WTC11 (cell line): ENCODE measurements around the gene TMEM259. TPM values are rescaled to one million over a fixed set of nuclear protein-coding genes. Genes with fewer than 3 reads are reported as not detected.
A peak's percentile ranks its signal among the peaks of the same experiment; 100 is the strongest.

Source experiments
- ATAC-seq: fragments of 200-7000 bp; cut with Tn5 transposase; 2 replicates; pipeline ENCODE4 v1.10.0; 2021; ENCODE audit warnings: mild to moderate bottlenecking, moderate library complexity
- CTCF ChIA-PET: fragments of 300-600 bp; sonication (Branson Sonifier 250); formaldehyde crosslinking; loops from one replicate; lab custom pipeline; 2021; ENCODE audit warnings: antibody characterized with exemption; lab: Charles Lee
- POLR2A ChIA-PET: fragments of 350-600 bp; sonication (Branson Sonifier 250); formaldehyde crosslinking; loops from one replicate; lab custom pipeline; 2021; ENCODE audit warnings: antibody characterized with exemption; lab: Charles Lee
- DNase-seq: peaks from one replicate; pipeline ENCODE4 v3.0.0; 2021; ENCODE audit warnings: low spot score
- H3K27ac Mint-ChIP-seq: 2 replicates; pipeline ENCODE4 v1.8.0; 2021; ENCODE audit warnings: mixed read lengths
- H3K27me3 Mint-ChIP-seq: 2 replicates; pipeline ENCODE4 v1.8.0; 2021; ENCODE audit warnings: low read depth, mild to moderate bottlenecking, moderate library complexity, mixed read lengths
- H3K36me3 Mint-ChIP-seq: 2 replicates; pipeline ENCODE4 v1.8.0; 2021; ENCODE audit warnings: mixed read lengths
- H3K4me1 Mint-ChIP-seq: 2 replicates; pipeline ENCODE4 v1.8.0; 2022; ENCODE audit warnings: mixed read lengths
- H3K4me3 Mint-ChIP-seq: 2 replicates; pipeline ENCODE4 v1.8.0; 2021; ENCODE audit warnings: mild to moderate bottlenecking, moderate library complexity, mixed read lengths
- H3K9me3 Mint-ChIP-seq: 2 replicates; pipeline ENCODE4 v1.8.0; 2021; ENCODE audit warnings: mixed read lengths
- ATF3 ChIP-seq: sonication (generic); formaldehyde crosslinking; conservative IDR thresholded peaks from 2 replicates; pipeline ENCODE4 v1.8.1; 2022; ENCODE audit warnings: mild to moderate bottlenecking, missing genetic modification reagents
- CREM ChIP-seq: sonication (generic); formaldehyde crosslinking; IDR thresholded peaks from 2 replicates; pipeline ENCODE4 v1.8.1; 2022; ENCODE audit warnings: mild to moderate bottlenecking, missing genetic modification reagents, moderate library complexity
- FOXK1 ChIP-seq: sonication (generic); formaldehyde crosslinking; IDR thresholded peaks from 2 replicates; pipeline ENCODE4 v1.8.0; 2022; ENCODE audit warnings: mild to moderate bottlenecking, moderate library complexity, missing genetic modification reagents
- NFE2L1 ChIP-seq: sonication (generic); formaldehyde crosslinking; IDR thresholded peaks from 2 replicates; pipeline ENCODE4 v1.8.1; 2023; ENCODE audit warnings: missing genetic modification reagents
- PRDM15 ChIP-seq: sonication (generic); formaldehyde crosslinking; IDR thresholded peaks from 2 replicates; pipeline ENCODE4 v1.8.0; 2022; ENCODE audit warnings: missing genetic modification reagents
- PRRX2 ChIP-seq: fragments of 250-450 bp; sonication (Bioruptor Pico); IDR thresholded peaks from 2 replicates; pipeline ENCODE4 v1.8.0; 2021; ENCODE audit warnings: mild to moderate bottlenecking
- TEAD1 ChIP-seq: sonication (generic); formaldehyde crosslinking; IDR thresholded peaks from 2 replicates; pipeline ENCODE4 v1.8.0; 2022; ENCODE audit warnings: mild to moderate bottlenecking, missing genetic modification reagents
- ZNF317 ChIP-seq: sonication (generic); formaldehyde crosslinking; IDR thresholded peaks from 2 replicates; pipeline ENCODE4 v1.8.1; 2023; ENCODE audit warnings: low read depth, mild to moderate bottlenecking, moderate library complexity, missing genetic modification reagents, borderline replicate concordance
- ZNF416 ChIP-seq: fragments of 250-450 bp; sonication (Bioruptor Pico); IDR thresholded peaks from 2 replicates; pipeline ENCODE4 v1.9.0; 2021; ENCODE audit warnings: mild to moderate bottlenecking, inconsistent platforms
- total RNA-seq: library from RNA; stranded (reverse); gene quantifications from 3 replicates; pipeline ENCODE4 v1.2.3, GENCODE V29; 2021
- TF ChIP-seq, protein P1 (sequence below): fragments of 250-450 bp; sonication (Bioruptor Pico); IDR thresholded peaks from 2 replicates; pipeline ENCODE4 v1.8.0; 2021; ENCODE audit warnings: mild to moderate bottlenecking
- TF ChIP-seq, protein P2 (sequence below): fragments of 250-450 bp; sonication (Bioruptor Pico); IDR thresholded peaks from 2 replicates; pipeline ENCODE4 v1.9.0; 2021; ENCODE audit warnings: mild to moderate bottlenecking
- TF ChIP-seq, protein P3 (sequence below): fragments of 250-450 bp; sonication (Bioruptor Pico); IDR thresholded peaks from 2 replicates; pipeline ENCODE4 v1.9.0; 2021; ENCODE audit warnings: mild to moderate bottlenecking
- TF ChIP-seq, protein P4 (sequence below): sonication (generic); formaldehyde crosslinking; IDR thresholded peaks from 2 replicates; pipeline ENCODE4 v1.8.0; 2023; ENCODE audit warnings: mild to moderate bottlenecking, missing genetic modification reagents

TMEM259 gene
- total RNA-seq, 1 experiment from 2014 or later = 202 TPM

GRCh38 chr19:1018932-1019615 is 1.8 kb downstream of the TMEM259 start:
- POLR2A ChIA-PET = interaction anchor here (0.5 kb wide), 1 partner anchor 8 kb away, joined by 3 read pairs; no protein-coding TSS in a partner anchor
- TF ChIP-seq, protein P1, sequence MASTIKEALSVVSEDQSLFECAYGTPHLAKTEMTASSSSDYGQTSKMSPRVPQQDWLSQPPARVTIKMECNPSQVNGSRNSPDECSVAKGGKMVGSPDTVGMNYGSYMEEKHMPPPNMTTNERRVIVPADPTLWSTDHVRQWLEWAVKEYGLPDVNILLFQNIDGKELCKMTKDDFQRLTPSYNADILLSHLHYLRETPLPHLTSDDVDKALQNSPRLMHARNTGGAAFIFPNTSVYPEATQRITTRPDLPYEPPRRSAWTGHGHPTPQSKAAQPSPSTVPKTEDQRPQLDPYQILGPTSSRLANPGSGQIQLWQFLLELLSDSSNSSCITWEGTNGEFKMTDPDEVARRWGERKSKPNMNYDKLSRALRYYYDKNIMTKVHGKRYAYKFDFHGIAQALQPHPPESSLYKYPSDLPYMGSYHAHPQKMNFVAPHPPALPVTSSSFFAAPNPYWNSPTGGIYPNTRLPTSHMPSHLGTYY = no peak
- no peak for TF ChIP-seq FOXK1
- no peak for TF ChIP-seq ZNF416 (CRISPR knock-in tag)
- no peak for TF ChIP-seq PRRX2 (CRISPR knock-in tag)
- TF ChIP-seq NFE2L1 (CRISPR knock-in tag) = no peak
- TF ChIP-seq PRDM15 (CRISPR knock-in tag) = no peak
- Mint-ChIP-seq H3K27ac (peak overlapping the region; percentile 27; the same call in 1 of the 2 replicates), H3K9me3 (no peaks in the 10 kb centered on the region), H3K27me3 (no peaks in the 10 kb centered on the region), H3K4me1 (peaks cover 28% of the 10 kb centered on the region), H3K36me3 (no peaks in the 10 kb centered on the region; the same call in 1 of the 2 replicates), H3K4me3 (peak overlapping the region; percentile 83)
- no peak for ATAC-seq
- no peak for DNase-seq
- CTCF ChIA-PET = interaction anchor here (1.3 to 2.1 kb wide), 4 partner anchors 17 to 225 kb away, joined by 3 to 6 read pairs (median 4); partner anchors contain the start of genes ABCA7 and GRIN3B

DNA sequence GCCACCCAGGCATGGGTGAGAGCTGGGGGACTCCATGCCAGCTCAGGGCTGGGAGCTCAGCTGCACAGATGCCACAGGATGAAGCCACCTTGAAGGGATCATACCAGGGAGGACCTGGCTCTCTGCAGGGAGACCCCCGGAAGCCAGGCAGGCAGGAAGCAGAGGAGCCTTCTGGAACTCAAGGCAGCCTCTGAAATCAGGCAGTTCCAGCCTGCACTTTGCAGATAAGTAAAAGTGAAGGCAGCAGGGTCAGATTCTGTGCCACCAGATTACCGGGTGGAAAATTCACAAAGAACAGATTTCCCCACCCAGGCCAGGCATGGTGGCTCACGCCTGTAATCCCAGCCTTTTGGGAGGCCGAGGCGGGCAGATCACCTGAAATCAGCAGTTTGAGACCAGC is 2.5 kb downstream of the TMEM259 start:
- ATAC-seq (no peak), DNase-seq (no peak)
- POLR2A ChIA-PET = no interaction called here
- TF ChIP-seq ATF3 (no peak), CREM (CRISPR knock-in tag) (no peak), ZNF317 (no peak), TEAD1 (CRISPR knock-in tag) (no peak)
- TF ChIP-seq, protein P2, sequence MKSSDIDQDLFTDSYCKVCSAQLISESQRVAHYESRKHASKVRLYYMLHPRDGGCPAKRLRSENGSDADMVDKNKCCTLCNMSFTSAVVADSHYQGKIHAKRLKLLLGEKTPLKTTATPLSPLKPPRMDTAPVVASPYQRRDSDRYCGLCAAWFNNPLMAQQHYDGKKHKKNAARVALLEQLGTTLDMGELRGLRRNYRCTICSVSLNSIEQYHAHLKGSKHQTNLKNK (CRISPR knock-in tag) = no peak
- TF ChIP-seq, protein P1 = no peak
- TF ChIP-seq, protein P3, sequence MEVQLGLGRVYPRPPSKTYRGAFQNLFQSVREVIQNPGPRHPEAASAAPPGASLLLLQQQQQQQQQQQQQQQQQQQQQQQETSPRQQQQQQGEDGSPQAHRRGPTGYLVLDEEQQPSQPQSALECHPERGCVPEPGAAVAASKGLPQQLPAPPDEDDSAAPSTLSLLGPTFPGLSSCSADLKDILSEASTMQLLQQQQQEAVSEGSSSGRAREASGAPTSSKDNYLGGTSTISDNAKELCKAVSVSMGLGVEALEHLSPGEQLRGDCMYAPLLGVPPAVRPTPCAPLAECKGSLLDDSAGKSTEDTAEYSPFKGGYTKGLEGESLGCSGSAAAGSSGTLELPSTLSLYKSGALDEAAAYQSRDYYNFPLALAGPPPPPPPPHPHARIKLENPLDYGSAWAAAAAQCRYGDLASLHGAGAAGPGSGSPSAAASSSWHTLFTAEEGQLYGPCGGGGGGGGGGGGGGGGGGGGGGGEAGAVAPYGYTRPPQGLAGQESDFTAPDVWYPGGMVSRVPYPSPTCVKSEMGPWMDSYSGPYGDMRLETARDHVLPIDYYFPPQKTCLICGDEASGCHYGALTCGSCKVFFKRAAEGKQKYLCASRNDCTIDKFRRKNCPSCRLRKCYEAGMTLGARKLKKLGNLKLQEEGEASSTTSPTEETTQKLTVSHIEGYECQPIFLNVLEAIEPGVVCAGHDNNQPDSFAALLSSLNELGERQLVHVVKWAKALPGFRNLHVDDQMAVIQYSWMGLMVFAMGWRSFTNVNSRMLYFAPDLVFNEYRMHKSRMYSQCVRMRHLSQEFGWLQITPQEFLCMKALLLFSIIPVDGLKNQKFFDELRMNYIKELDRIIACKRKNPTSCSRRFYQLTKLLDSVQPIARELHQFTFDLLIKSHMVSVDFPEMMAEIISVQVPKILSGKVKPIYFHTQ = no peak
- TF ChIP-seq, protein P4, sequence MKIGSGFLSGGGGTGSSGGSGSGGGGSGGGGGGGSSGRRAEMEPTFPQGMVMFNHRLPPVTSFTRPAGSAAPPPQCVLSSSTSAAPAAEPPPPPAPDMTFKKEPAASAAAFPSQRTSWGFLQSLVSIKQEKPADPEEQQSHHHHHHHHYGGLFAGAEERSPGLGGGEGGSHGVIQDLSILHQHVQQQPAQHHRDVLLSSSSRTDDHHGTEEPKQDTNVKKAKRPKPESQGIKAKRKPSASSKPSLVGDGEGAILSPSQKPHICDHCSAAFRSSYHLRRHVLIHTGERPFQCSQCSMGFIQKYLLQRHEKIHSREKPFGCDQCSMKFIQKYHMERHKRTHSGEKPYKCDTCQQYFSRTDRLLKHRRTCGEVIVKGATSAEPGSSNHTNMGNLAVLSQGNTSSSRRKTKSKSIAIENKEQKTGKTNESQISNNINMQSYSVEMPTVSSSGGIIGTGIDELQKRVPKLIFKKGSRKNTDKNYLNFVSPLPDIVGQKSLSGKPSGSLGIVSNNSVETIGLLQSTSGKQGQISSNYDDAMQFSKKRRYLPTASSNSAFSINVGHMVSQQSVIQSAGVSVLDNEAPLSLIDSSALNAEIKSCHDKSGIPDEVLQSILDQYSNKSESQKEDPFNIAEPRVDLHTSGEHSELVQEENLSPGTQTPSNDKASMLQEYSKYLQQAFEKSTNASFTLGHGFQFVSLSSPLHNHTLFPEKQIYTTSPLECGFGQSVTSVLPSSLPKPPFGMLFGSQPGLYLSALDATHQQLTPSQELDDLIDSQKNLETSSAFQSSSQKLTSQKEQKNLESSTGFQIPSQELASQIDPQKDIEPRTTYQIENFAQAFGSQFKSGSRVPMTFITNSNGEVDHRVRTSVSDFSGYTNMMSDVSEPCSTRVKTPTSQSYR (CRISPR knock-in tag) = no peak
- no peaks in the 10 kb centered on the region; the same call in 1 of the 2 replicates for H3K36me3 Mint-ChIP-seq
- peaks cover 28% of the 10 kb centered on the region for H3K4me1 Mint-ChIP-seq
- H3K4me3 Mint-ChIP-seq = peak overlapping the region; percentile 83
- H3K9me3 Mint-ChIP-seq = no peaks in the 10 kb centered on the region
- no peak overlapping the region for H3K27ac Mint-ChIP-seq
- CTCF ChIA-PET = interaction anchor here (2.1 kb wide), 1 partner anchor 21 kb away, joined by 4 read pairs; the partner anchor contains the start of gene ABCA7
- no peaks in the 10 kb centered on the region for H3K27me3 Mint-ChIP-seq
